ENCODE results near the gene SUGCT. TPM values are rescaled to one million over a fixed set of nuclear protein-coding genes. Genes with fewer than 3 reads are reported as not detected.

The SUGCT gene
- total RNA-seq, 2 experiments from 2014 or later: 0.95 to 1.2 TPM

GRCh38 chr7:40842641-40843040 is 707.8 kb downstream of the SUGCT start:
- no peaks in the 10 kb centered on the region for H3K4me1 ChIP-seq (ENCODE audit: insufficient read depth, low read length)
- H3K36me3 ChIP-seq (ENCODE audit: insufficient read depth, low read length): no peaks in the 10 kb centered on the region
- no peaks in the 10 kb centered on the region for H3K27me3 Mint-ChIP-seq
- intact Hi-C loops (cut with DNase I, micrococcal nuclease): no loop called here
- H3K27me3 ChIP-seq (ENCODE audit: control insufficient read depth in 1 of 2, insufficient read depth in 2 of 2, low read length in 2 of 2): no peaks in the 10 kb centered on the region
- no peaks in the 10 kb centered on the region for H3K4me1 Mint-ChIP-seq (ENCODE audit: low read depth)
- TF ChIP-seq, protein P1, sequence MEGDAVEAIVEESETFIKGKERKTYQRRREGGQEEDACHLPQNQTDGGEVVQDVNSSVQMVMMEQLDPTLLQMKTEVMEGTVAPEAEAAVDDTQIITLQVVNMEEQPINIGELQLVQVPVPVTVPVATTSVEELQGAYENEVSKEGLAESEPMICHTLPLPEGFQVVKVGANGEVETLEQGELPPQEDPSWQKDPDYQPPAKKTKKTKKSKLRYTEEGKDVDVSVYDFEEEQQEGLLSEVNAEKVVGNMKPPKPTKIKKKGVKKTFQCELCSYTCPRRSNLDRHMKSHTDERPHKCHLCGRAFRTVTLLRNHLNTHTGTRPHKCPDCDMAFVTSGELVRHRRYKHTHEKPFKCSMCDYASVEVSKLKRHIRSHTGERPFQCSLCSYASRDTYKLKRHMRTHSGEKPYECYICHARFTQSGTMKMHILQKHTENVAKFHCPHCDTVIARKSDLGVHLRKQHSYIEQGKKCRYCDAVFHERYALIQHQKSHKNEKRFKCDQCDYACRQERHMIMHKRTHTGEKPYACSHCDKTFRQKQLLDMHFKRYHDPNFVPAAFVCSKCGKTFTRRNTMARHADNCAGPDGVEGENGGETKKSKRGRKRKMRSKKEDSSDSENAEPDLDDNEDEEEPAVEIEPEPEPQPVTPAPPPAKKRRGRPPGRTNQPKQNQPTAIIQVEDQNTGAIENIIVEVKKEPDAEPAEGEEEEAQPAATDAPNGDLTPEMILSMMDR (IDR thresholded peaks at IDR 0.05): no peak
- peaks cover 9% of the 10 kb centered on the region for H3K9me3 Mint-ChIP-seq
- ChIA-PET CTCF (no interaction called here), POLR2A (no interaction called here)
- H3K27ac Mint-ChIP-seq: no peak overlapping the region
- H3K36me3 Mint-ChIP-seq (ENCODE audit: low read depth): no peaks in the 10 kb centered on the region
- DNase-seq (no peak), ATAC-seq (ENCODE audit: poor library complexity) (no peak)
- no peak overlapping the region for H3K27ac ChIP-seq (ENCODE audit: low read depth in 1 of 2, low read length in 2 of 2)
- H3K4me3 ChIP-seq (ENCODE audit: low read length): no peak overlapping the region
- peaks cover 0 to 6% of the 10 kb centered on the region in 2 experiments for H3K9me3 ChIP-seq (ENCODE audit: control insufficient read depth in 1 of 2, insufficient read depth in 1 of 2, low read length in 2 of 2)
- H3K4me3 Mint-ChIP-seq: no peak overlapping the region

GRCh38 chr7:40843338-40843985 is 708.7 kb downstream of the SUGCT start:
- intact Hi-C loops (cut with DNase I, micrococcal nuclease): no loop called here
- Mint-ChIP-seq H3K4me3 (no peak overlapping the region), H3K27ac (no peak overlapping the region), H3K9me3 (peaks cover 6% of the 10 kb centered on the region), H3K27me3 (no peaks in the 10 kb centered on the region), H3K4me1 (ENCODE audit: low read depth) (no peaks in the 10 kb centered on the region), H3K36me3 (ENCODE audit: low read depth) (no peaks in the 10 kb centered on the region)
- ChIA-PET CTCF (no interaction called here), POLR2A (no interaction called here)
- no peak overlapping the region for H3K27ac ChIP-seq (ENCODE audit: low read depth in 1 of 2, low read length in 2 of 2)
- no peak overlapping the region for H3K4me3 ChIP-seq (ENCODE audit: low read length)
- no peaks in the 10 kb centered on the region for H3K27me3 ChIP-seq (ENCODE audit: control insufficient read depth in 1 of 2, insufficient read depth in 2 of 2, low read length in 2 of 2)
- peaks cover 0 to 4% of the 10 kb centered on the region in 2 experiments for H3K9me3 ChIP-seq (ENCODE audit: control insufficient read depth in 1 of 2, insufficient read depth in 1 of 2, low read length in 2 of 2)
- no peaks in the 10 kb centered on the region for H3K4me1 ChIP-seq (ENCODE audit: insufficient read depth, low read length)
- H3K36me3 ChIP-seq (ENCODE audit: insufficient read depth, low read length): no peaks in the 10 kb centered on the region
- TF ChIP-seq, protein P1 (IDR thresholded peaks at IDR 0.05): no peak
- DNase-seq (no peak), ATAC-seq (ENCODE audit: poor library complexity) (no peak)

- H3K4me3 ChIP-seq (ENCODE audit: low read length): no peak overlapping the region
- H3K36me3 ChIP-seq (ENCODE audit: insufficient read depth, low read length): no peaks in the 10 kb centered on the region
- intact Hi-C loops (cut with DNase I, micrococcal nuclease): no loop called here
- Mint-ChIP-seq H3K4me1 (ENCODE audit: low read depth) (no peaks in the 10 kb centered on the region), H3K36me3 (ENCODE audit: low read depth) (no peaks in the 10 kb centered on the region), H3K4me3 (no peak overlapping the region), H3K27me3 (no peaks in the 10 kb centered on the region), H3K27ac (no peak overlapping the region), H3K9me3 (no peaks in the 10 kb centered on the region)
- TF ChIP-seq, protein P1 (IDR thresholded peaks at IDR 0.05): no peak
- DNase-seq (no peak), ATAC-seq (ENCODE audit: poor library complexity) (no peak)
- H3K27me3 ChIP-seq (ENCODE audit: control insufficient read depth in 1 of 2, insufficient read depth in 2 of 2, low read length in 2 of 2): no peaks in the 10 kb centered on the region
- CTCF ChIA-PET: no interaction called here
- H3K4me1 ChIP-seq (ENCODE audit: insufficient read depth, low read length): no peaks in the 10 kb centered on the region
- H3K9me3 ChIP-seq (ENCODE audit: control insufficient read depth in 1 of 2, insufficient read depth in 1 of 2, low read length in 2 of 2): peaks cover 0 to 4% of the 10 kb centered on the region in 2 experiments
- no peak overlapping the region for H3K27ac ChIP-seq (ENCODE audit: low read depth in 1 of 2, low read length in 2 of 2)
- POLR2A ChIA-PET: no interaction called here
Observed at GRCh38 chr7:40845943-40846342, 711.1 kb downstream of the SUGCT start.
